Measurements from ENCODE around the gene KCNH4.

KCNH4 gene

GRCh38 chr17:42179911-42180410, 981 bp downstream of the KCNH4 start (continued):
- TF ChIP-seq TSHZ1 (tag by site-specific recombination; IDR thresholded peaks at IDR 0.05; ENCODE audit: borderline replicate concordance) = no peak
- TF ChIP-seq ZNF341 (tag by site-specific recombination; IDR thresholded peaks at IDR 0.05; ENCODE audit: low read depth) = peak; percentile 38
- TF ChIP-seq ZNF24 (tag by site-specific recombination; IDR thresholded peaks at IDR 0.05) = no peak
- TF ChIP-seq ZNF623 (tag by site-specific recombination; IDR thresholded peaks at IDR 0.05) = no peak
- TF ChIP-seq ZFP69B (tag by site-specific recombination; IDR thresholded peaks at IDR 0.05) = 0 out of 2 replicates have a peak, but pooled peaks have one; percentile 34
- TF ChIP-seq ZNF48 (tag by site-specific recombination; IDR thresholded peaks at IDR 0.05) = no peak
- TF ChIP-seq ZNF549 (tag by site-specific recombination; IDR thresholded peaks at IDR 0.05) = no peak
- no peak for TF ChIP-seq ZNF837 (tag by site-specific recombination; IDR thresholded peaks at IDR 0.05)
- no peak for TF ChIP-seq ZNF501 (tag by site-specific recombination; IDR thresholded peaks at IDR 0.05)
- no peak for TF ChIP-seq ZBTB26 (tag by site-specific recombination; optimal IDR thresholded peaks at IDR 0.05)
- TF ChIP-seq ZNF514 (tag by site-specific recombination; IDR thresholded peaks at IDR 0.05) = no peak
- TF ChIP-seq ZNF354C (tag by site-specific recombination; IDR thresholded peaks at IDR 0.05; ENCODE audit: borderline replicate concordance, low read depth) = no peak
- no peak for TF ChIP-seq ZNF114 (tag by site-specific recombination; IDR thresholded peaks at IDR 0.05)
- TF ChIP-seq ZBTB10 (tag by site-specific recombination; IDR thresholded peaks at IDR 0.05) = no peak
- no peak for TF ChIP-seq ZNF302 (tag by site-specific recombination; IDR thresholded peaks at IDR 0.05; ENCODE audit: low read depth)
- TF ChIP-seq, protein P1, sequence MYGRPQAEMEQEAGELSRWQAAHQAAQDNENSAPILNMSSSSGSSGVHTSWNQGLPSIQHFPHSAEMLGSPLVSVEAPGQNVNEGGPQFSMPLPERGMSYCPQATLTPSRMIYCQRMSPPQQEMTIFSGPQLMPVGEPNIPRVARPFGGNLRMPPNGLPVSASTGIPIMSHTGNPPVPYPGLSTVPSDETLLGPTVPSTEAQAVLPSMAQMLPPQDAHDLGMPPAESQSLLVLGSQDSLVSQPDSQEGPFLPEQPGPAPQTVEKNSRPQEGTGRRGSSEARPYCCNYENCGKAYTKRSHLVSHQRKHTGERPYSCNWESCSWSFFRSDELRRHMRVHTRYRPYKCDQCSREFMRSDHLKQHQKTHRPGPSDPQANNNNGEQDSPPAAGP (tag by site-specific recombination; IDR thresholded peaks at IDR 0.05) = peak; percentile 88
- TF ChIP-seq KLF7 (tag by site-specific recombination; IDR thresholded peaks at IDR 0.05; ENCODE audit: borderline replicate concordance) = no peak
- peak; percentile 92 for TF ChIP-seq EGR2 (tag by site-specific recombination; IDR thresholded peaks at IDR 0.05; ENCODE audit: low read depth)
- TF ChIP-seq, protein P2, sequence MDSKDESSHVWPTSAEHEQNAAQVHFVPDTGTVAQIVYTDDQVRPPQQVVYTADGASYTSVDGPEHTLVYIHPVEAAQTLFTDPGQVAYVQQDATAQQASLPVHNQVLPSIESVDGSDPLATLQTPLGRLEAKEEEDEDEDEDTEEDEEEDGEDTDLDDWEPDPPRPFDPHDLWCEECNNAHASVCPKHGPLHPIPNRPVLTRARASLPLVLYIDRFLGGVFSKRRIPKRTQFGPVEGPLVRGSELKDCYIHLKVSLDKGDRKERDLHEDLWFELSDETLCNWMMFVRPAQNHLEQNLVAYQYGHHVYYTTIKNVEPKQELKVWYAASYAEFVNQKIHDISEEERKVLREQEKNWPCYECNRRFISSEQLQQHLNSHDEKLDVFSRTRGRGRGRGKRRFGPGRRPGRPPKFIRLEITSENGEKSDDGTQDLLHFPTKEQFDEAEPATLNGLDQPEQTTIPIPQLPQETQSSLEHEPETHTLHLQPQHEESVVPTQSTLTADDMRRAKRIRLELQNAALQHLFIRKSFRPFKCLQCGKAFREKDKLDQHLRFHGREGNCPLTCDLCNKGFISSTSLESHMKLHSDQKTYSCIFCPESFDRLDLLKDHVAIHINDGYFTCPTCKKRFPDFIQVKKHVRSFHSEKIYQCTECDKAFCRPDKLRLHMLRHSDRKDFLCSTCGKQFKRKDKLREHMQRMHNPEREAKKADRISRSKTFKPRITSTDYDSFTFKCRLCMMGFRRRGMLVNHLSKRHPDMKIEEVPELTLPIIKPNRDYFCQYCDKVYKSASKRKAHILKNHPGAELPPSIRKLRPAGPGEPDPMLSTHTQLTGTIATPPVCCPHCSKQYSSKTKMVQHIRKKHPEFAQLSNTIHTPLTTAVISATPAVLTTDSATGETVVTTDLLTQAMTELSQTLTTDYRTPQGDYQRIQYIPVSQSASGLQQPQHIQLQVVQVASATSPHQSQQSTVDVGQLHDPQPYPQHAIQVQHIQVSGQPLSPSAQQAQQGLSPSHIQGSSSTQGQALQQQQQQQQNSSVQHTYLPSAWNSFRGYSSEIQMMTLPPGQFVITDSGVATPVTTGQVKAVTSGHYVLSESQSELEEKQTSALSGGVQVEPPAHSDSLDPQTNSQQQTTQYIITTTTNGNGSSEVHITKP (tag by site-specific recombination; IDR thresholded peaks at IDR 0.05) = 0 out of 2 replicates have a peak, but pooled peaks have one; percentile 17
- no peak for TF ChIP-seq CTCF (tag by site-specific recombination; IDR thresholded peaks at IDR 0.05)
- TF ChIP-seq ZBTB1 (tag by site-specific recombination; IDR thresholded peaks at IDR 0.05) = no peak
- TF ChIP-seq ZBTB7A (tag by site-specific recombination; IDR thresholded peaks at IDR 0.05; ENCODE audit: low read depth) = peak; percentile 38; the same call in 1 of the 2 replicates
- peak; percentile 19; the same call in 1 of the 2 replicates for TF ChIP-seq KLF9 (tag by site-specific recombination; IDR thresholded peaks at IDR 0.05; ENCODE audit: low read depth)
- TF ChIP-seq RBAK (tag by site-specific recombination; IDR thresholded peaks at IDR 0.05) = no peak
- TF ChIP-seq ZNF416 (tag by site-specific recombination; IDR thresholded peaks at IDR 0.05) = no peak
